ENCODE data around the gene THRAP3. TPM values are rescaled to one million over a fixed set of nuclear protein-coding genes. Genes with fewer than 3 reads are reported as not detected.

THRAP3 gene
- total and polyA plus RNA-seq, 9 of the 15 experiments (the other 6 are each of a cell fraction or from before 2014, with no cell fraction given), result 66.2 to 135 (median 113) TPM

- TF ChIP-seq, protein P1, sequence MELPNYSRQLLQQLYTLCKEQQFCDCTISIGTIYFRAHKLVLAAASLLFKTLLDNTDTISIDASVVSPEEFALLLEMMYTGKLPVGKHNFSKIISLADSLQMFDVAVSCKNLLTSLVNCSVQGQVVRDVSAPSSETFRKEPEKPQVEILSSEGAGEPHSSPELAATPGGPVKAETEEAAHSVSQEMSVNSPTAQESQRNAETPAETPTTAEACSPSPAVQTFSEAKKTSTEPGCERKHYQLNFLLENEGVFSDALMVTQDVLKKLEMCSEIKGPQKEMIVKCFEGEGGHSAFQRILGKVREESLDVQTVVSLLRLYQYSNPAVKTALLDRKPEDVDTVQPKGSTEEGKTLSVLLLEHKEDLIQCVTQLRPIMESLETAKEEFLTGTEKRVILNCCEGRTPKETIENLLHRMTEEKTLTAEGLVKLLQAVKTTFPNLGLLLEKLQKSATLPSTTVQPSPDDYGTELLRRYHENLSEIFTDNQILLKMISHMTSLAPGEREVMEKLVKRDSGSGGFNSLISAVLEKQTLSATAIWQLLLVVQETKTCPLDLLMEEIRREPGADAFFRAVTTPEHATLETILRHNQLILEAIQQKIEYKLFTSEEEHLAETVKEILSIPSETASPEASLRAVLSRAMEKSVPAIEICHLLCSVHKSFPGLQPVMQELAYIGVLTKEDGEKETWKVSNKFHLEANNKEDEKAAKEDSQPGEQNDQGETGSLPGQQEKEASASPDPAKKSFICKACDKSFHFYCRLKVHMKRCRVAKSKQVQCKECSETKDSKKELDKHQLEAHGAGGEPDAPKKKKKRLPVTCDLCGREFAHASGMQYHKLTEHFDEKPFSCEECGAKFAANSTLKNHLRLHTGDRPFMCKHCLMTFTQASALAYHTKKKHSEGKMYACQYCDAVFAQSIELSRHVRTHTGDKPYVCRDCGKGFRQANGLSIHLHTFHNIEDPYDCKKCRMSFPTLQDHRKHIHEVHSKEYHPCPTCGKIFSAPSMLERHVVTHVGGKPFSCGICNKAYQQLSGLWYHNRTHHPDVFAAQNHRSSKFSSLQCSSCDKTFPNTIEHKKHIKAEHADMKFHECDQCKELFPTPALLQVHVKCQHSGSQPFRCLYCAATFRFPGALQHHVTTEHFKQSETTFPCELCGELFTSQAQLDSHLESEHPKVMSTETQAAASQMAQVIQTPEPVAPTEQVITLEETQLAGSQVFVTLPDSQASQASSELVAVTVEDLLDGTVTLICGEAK (IDR thresholded peaks at IDR 0.05), result no peak
- TF ChIP-seq, protein P1 (CRISPR knock-in tag; IDR thresholded peaks at IDR 0.05), result no peak
- TF ChIP-seq, protein P2, sequence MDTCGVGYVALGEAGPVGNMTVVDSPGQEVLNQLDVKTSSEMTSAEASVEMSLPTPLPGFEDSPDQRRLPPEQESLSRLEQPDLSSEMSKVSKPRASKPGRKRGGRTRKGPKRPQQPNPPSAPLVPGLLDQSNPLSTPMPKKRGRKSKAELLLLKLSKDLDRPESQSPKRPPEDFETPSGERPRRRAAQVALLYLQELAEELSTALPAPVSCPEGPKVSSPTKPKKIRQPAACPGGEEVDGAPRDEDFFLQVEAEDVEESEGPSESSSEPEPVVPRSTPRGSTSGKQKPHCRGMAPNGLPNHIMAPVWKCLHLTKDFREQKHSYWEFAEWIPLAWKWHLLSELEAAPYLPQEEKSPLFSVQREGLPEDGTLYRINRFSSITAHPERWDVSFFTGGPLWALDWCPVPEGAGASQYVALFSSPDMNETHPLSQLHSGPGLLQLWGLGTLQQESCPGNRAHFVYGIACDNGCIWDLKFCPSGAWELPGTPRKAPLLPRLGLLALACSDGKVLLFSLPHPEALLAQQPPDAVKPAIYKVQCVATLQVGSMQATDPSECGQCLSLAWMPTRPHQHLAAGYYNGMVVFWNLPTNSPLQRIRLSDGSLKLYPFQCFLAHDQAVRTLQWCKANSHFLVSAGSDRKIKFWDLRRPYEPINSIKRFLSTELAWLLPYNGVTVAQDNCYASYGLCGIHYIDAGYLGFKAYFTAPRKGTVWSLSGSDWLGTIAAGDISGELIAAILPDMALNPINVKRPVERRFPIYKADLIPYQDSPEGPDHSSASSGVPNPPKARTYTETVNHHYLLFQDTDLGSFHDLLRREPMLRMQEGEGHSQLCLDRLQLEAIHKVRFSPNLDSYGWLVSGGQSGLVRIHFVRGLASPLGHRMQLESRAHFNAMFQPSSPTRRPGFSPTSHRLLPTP (IDR thresholded peaks at IDR 0.05; ENCODE audit: borderline replicate concordance, extremely low read depth, insufficient read length), result no peak
- TF ChIP-seq ADNP (tag; IDR thresholded peaks at IDR 0.05) (no peak), SNRNP70 (optimal IDR thresholded peaks at IDR 0.05; ENCODE audit: low read depth, low read length) (no peak), ZNF408 (CRISPR knock-in tag; IDR thresholded peaks at IDR 0.05; ENCODE audit: low read depth) (no peak), ATF1 (CRISPR knock-in tag; IDR thresholded peaks at IDR 0.05) (no peak), ATF1 (tag; IDR thresholded peaks at IDR 0.05) (no peak), PHF8 (IDR thresholded peaks at IDR 0.05; ENCODE audit: borderline replicate concordance, low read length) (peak; percentile 45; the same call in 1 of the 2 replicates), EGR1 (conservative IDR thresholded peaks at IDR 0.05) (no peak; the same call in none of the 2 replicates), CCNT2 (IDR thresholded peaks at IDR 0.05; ENCODE audit: borderline replicate concordance, extremely low read depth, insufficient read length, low read depth, low read length) (no peak), SIN3A (IDR thresholded peaks at IDR 0.05; ENCODE audit: borderline replicate concordance in 2 of 2, control insufficient read depth in 1 of 2, low read depth in 2 of 2, low read length in 2 of 2) (0 out of 4 replicates have a peak, but pooled peaks of 1 of the 2 experiments have one; percentile 40), RB1 (IDR thresholded peaks at IDR 0.05; ENCODE audit: low read depth) (peak; percentile 56; the same call in 1 of the 2 replicates), ZNF699 (CRISPR knock-in tag; IDR thresholded peaks at IDR 0.05; ENCODE audit: insufficient replicate concordance) (no peak)
Measured at GRCh38 chr1:36306210-36306901, 82.1 kb downstream of the THRAP3 start, which contains the start of gene SH3D21 (continued).

All from K562 (cell line).